Neuronal stem cell (in vitro differentiated cells): Measurements from ENCODE around the gene PFDN1.
A peak's percentile ranks its signal among the peaks of the same experiment; 100 is the strongest.

ENCODE experiments used
- DNase-seq: peaks from one replicate; pipeline ENCODE4 v3.0.0-alpha.2; 2013; ENCODE audit warnings: low spot score
- H2AFZ ChIP-seq: one replicate; pipeline ENCODE4 v1.6.1; 2013; ENCODE audit warnings: mild to moderate bottlenecking, low read length, inconsistent platforms
- H2AK5ac ChIP-seq: 2 replicates; pipeline ENCODE4 v1.6.1; 2013; ENCODE audit warnings: low read depth, mild to moderate bottlenecking, inconsistent platforms, low read length, moderate library complexity, mixed read lengths
- H2BK120ac ChIP-seq: 2 replicates; pipeline ENCODE4 v1.6.1; 2013; ENCODE audit warnings: low read depth, mild to moderate bottlenecking, inconsistent platforms, low read length, moderate library complexity, mixed read lengths
- H2BK12ac ChIP-seq: one replicate; pipeline ENCODE4 v1.6.1; 2013; ENCODE audit warnings: low read length, inconsistent platforms
- H2BK15ac ChIP-seq: 2 replicates; pipeline ENCODE4 v1.6.1; 2013; ENCODE audit warnings: mild to moderate bottlenecking, low read length, inconsistent platforms, mixed read lengths
- H2BK5ac ChIP-seq: one replicate; pipeline ENCODE4 v1.6.1; 2013; ENCODE audit warnings: inconsistent platforms, mild to moderate bottlenecking, low read length, moderate library complexity
- H3K14ac ChIP-seq: one replicate; pipeline ENCODE4 v1.6.1; 2013; ENCODE audit warnings: low read length, inconsistent platforms
- H3K18ac ChIP-seq: 2 replicates; pipeline ENCODE4 v1.6.1; 2013; ENCODE audit warnings: low read length, inconsistent platforms
- H3K23ac ChIP-seq: 2 replicates; pipeline ENCODE4 v1.6.1; 2013; ENCODE audit warnings: low read depth, mild to moderate bottlenecking, mixed read lengths, low read length, inconsistent platforms; ENCODE audit not compliant: poor library complexity
- H3K27ac ChIP-seq: replicated peaks from 3 replicates; pipeline ENCODE4 v1.5.1; 2013; ENCODE audit warnings: low read length, inconsistent platforms
- H3K27me3 ChIP-seq, 3 experiments: 2 replicates each; pipeline ENCODE4 v1.6.1; 2013; ENCODE audit warnings: low read length in 3 of 3, mild to moderate bottlenecking in 2 of 3, inconsistent platforms in 1 of 3, low read depth in 1 of 3, mixed read lengths in 1 of 3, moderate library complexity in 1 of 3; ENCODE audit not compliant: control insufficient read depth in 3 of 3, insufficient read depth in 3 of 3
- H3K36me3 ChIP-seq, 2 donors: replicated peaks in 1 of 2; 2 replicates each; pipeline ENCODE4 v1.6.1; 2013; ENCODE audit warnings: low read length in 2 of 2; ENCODE audit not compliant: control insufficient read depth in 2 of 2, insufficient read depth in 2 of 2
- H3K4ac ChIP-seq: 2 replicates; pipeline ENCODE4 v1.6.1; 2013; ENCODE audit warnings: inconsistent platforms, mild to moderate bottlenecking, low read length, moderate library complexity
- H3K4me1 ChIP-seq, 2 donors: 1 replicate in 1 of 2; 2 replicates in 1 of 2; pipeline ENCODE4 v1.6.1; 2013; ENCODE audit warnings: low read length in 2 of 2, low read depth in 1 of 2; ENCODE audit not compliant: control insufficient read depth in 2 of 2, insufficient read depth in 1 of 2
- H3K4me2 ChIP-seq: one replicate; pipeline ENCODE4 v1.6.1; 2013; ENCODE audit warnings: mild to moderate bottlenecking, low read length, inconsistent platforms; ENCODE audit not compliant: insufficient read depth, poor library complexity, severe bottlenecking
- H3K4me3 ChIP-seq, 2 donors: 2 replicates each; pipeline ENCODE4 v1.5.1; 2013; ENCODE audit warnings: low read length in 2 of 2, mild to moderate bottlenecking in 2 of 2, inconsistent platforms in 1 of 2, moderate library complexity in 1 of 2
- H3K79me1 ChIP-seq: one replicate; pipeline ENCODE4 v1.6.1; 2013; ENCODE audit warnings: low read depth, mild to moderate bottlenecking, inconsistent platforms, low read length, moderate library complexity
- H3K9ac ChIP-seq: one replicate; pipeline ENCODE4 v1.6.1; 2013; ENCODE audit warnings: mild to moderate bottlenecking, low read depth, low read length, inconsistent platforms; ENCODE audit not compliant: poor library complexity
- H3K9me3 ChIP-seq, 2 donors: replicated peaks in 1 of 2; 2 replicates each; pipeline versions ENCODE3 to v1.6.1; 2013; ENCODE audit warnings: low read length in 2 of 2, mild to moderate bottlenecking in 2 of 2, inconsistent platforms in 1 of 2, low read depth in 1 of 2, mixed read lengths in 1 of 2, moderate library complexity in 1 of 2; ENCODE audit not compliant: control insufficient read depth in 2 of 2, insufficient read depth in 1 of 2
- H4K8ac ChIP-seq: one replicate; pipeline ENCODE4 v1.6.1; 2013; ENCODE audit warnings: low read depth, mild to moderate bottlenecking, inconsistent platforms, low read length, moderate library complexity
- H4K91ac ChIP-seq: one replicate; pipeline ENCODE4 v1.6.1; 2013; ENCODE audit warnings: low read length, low read depth, mild to moderate bottlenecking, inconsistent platforms; ENCODE audit not compliant: poor library complexity
- WGBS, 2 donors: extraction: QIAGEN DNeasy Blood & Tissue Kit; methylation state at CpG; one replicate each; pipeline ENCODE4 v1.1.7; 2013; ENCODE audit warnings: missing lambda C conversion rate in 2 of 2, mixed read lengths in 1 of 2; ENCODE audit not compliant: insufficient read length in 2 of 2, insufficient replicate concordance in 1 of 2; ENCODE audit errors: extremely low coverage in 2 of 2; 5-methylcytosine and 5-hydroxymethylcytosine counted together

Gene PFDN1

GRCh38 chr5:140232731-140233130 is 70.2 kb downstream of the PFDN1 start:
- H3K18ac ChIP-seq = no peak overlapping the region
- H3K27me3 ChIP-seq = no peaks in the 10 kb centered on the region
- WGBS, 2 donors = no CpG with 5 or more reads among the region's 1 CpG
- H2BK5ac ChIP-seq = no peak overlapping the region
- H2BK15ac ChIP-seq = no peak overlapping the region
- peaks cover 3% of the 10 kb centered on the region for H3K79me1 ChIP-seq
- no peak overlapping the region for H2BK12ac ChIP-seq
- no peak overlapping the region for H2AFZ ChIP-seq
- DNase-seq = no peak
- H3K14ac ChIP-seq = no peak overlapping the region
- no peak overlapping the region for H2BK120ac ChIP-seq
- H2AK5ac ChIP-seq = no peak overlapping the region
- H3K27ac ChIP-seq = no peak overlapping the region
- no peak overlapping the region for H3K4me2 ChIP-seq
- no peak overlapping the region for H4K91ac ChIP-seq
- no peaks in the 10 kb centered on the region for H3K36me3 ChIP-seq
- no peaks in the 10 kb centered on the region for H3K9me3 ChIP-seq
- H3K4me3 ChIP-seq = no peak overlapping the region
- no peak overlapping the region for H4K8ac ChIP-seq
- no peak overlapping the region for H3K23ac ChIP-seq
- no peaks in the 10 kb centered on the region for H3K4me1 ChIP-seq
- no peak overlapping the region for H3K9ac ChIP-seq
- no peak overlapping the region for H3K4ac ChIP-seq

- no peak overlapping the region for H3K18ac ChIP-seq
- no peak overlapping the region for H2AFZ ChIP-seq
- H3K9ac ChIP-seq = no peak overlapping the region
- H3K4me2 ChIP-seq = no peak overlapping the region
- no peaks in the 10 kb centered on the region for H3K36me3 ChIP-seq
- H3K79me1 ChIP-seq = peaks cover 3% of the 10 kb centered on the region
- no peak overlapping the region for H2AK5ac ChIP-seq
- H4K91ac ChIP-seq = no peak overlapping the region
- H3K14ac ChIP-seq = no peak overlapping the region
- no peak overlapping the region for H2BK12ac ChIP-seq
- no peak overlapping the region for H2BK120ac ChIP-seq
- DNase-seq = no peak
- no peaks in the 10 kb centered on the region for H3K9me3 ChIP-seq
- H3K4ac ChIP-seq = no peak overlapping the region
- no peaks in the 10 kb centered on the region for H3K27me3 ChIP-seq
- H3K4me3 ChIP-seq = no peak overlapping the region
- no peak overlapping the region for H4K8ac ChIP-seq
- WGBS, 2 donors = no CpG with 5 or more reads among the region's 1 CpG
- no peak overlapping the region for H2BK5ac ChIP-seq
- H3K4me1 ChIP-seq = no peaks in the 10 kb centered on the region
- no peak overlapping the region for H2BK15ac ChIP-seq
- no peak overlapping the region for H3K27ac ChIP-seq
- no peak overlapping the region for H3K23ac ChIP-seq
Measured at GRCh38 chr5:140230373-140230772, 72.5 kb downstream of the PFDN1 start.

- H2BK15ac ChIP-seq = no peak overlapping the region
- H3K9me3 ChIP-seq = no peaks in the 10 kb centered on the region
- H3K4ac ChIP-seq = no peak overlapping the region
- peak overlapping the region; percentile 8 for H3K18ac ChIP-seq
- peak overlapping the region; percentile 56 for H3K23ac ChIP-seq
- H3K79me1 ChIP-seq = peaks cover 3% of the 10 kb centered on the region
- H3K4me2 ChIP-seq = no peak overlapping the region
- H2BK12ac ChIP-seq = no peak overlapping the region
- peaks cover 0 to under 1% of the 10 kb centered on the region in 2 donors for H3K4me1 ChIP-seq
- DNase-seq = no peak
- no peak overlapping the region for H2AK5ac ChIP-seq
- H4K91ac ChIP-seq = no peak overlapping the region
- no peak overlapping the region for H2BK5ac ChIP-seq
- no peak overlapping the region for H4K8ac ChIP-seq
- peak overlapping the region; percentile 21 for H3K9ac ChIP-seq
- no peak overlapping the region for H2AFZ ChIP-seq
- H3K27me3 ChIP-seq = no peaks in the 10 kb centered on the region
- H2BK120ac ChIP-seq = no peak overlapping the region
- H3K14ac ChIP-seq = no peak overlapping the region
- WGBS, 2 donors = no CpG with 5 or more reads among the region's 7 CpGs
- peak overlapping the region in 1 of 2 donors; percentile 3 for H3K4me3 ChIP-seq
- no peak overlapping the region for H3K27ac ChIP-seq
- no peaks in the 10 kb centered on the region for H3K36me3 ChIP-seq
Measured at GRCh38 chr5:140228364-140228837, 74.5 kb downstream of the PFDN1 start.

- Histone ChIP-seq H2BK12ac (no peak overlapping the region), H3K4ac (no peak overlapping the region), H4K91ac (no peak overlapping the region), H3K36me3 (no peaks in the 10 kb centered on the region), H3K9me3 (no peaks in the 10 kb centered on the region), H4K8ac (no peak overlapping the region), H3K23ac (no peak overlapping the region), H3K18ac (no peak overlapping the region), H3K27me3 (no peaks in the 10 kb centered on the region), H3K4me3 (no peak overlapping the region), H3K14ac (no peak overlapping the region), H3K79me1 (peaks cover 3% of the 10 kb centered on the region), H2AK5ac (no peak overlapping the region), H3K4me1 (peaks cover 0 to 1% of the 10 kb centered on the region in 2 donors), H2BK5ac (no peak overlapping the region), H2AFZ (no peak overlapping the region), H3K4me2 (no peak overlapping the region), H3K27ac (no peak overlapping the region), H2BK15ac (no peak overlapping the region), H2BK120ac (no peak overlapping the region), H3K9ac (no peak overlapping the region)
- WGBS, 2 donors = no CpG with 5 or more reads among the region's 2 CpGs
- no peak for DNase-seq
Measured at GRCh38 chr5:140227046-140227445, 75.9 kb downstream of the PFDN1 start.
